Measurements from ENCODE around the gene RFX2. TPM values are rescaled to one million over a fixed set of nuclear protein-coding genes. Genes with fewer than 3 reads are reported as not detected.

Gene RFX2
- total and polyA plus RNA-seq, 10 of the 15 experiments (the other 5 are each of a cell fraction or from before 2014, with no cell fraction given), result 3.2 to 9.8 (median 4.7) TPM

- H3K9me3 ChIP-seq (replicated peaks; ENCODE audit: control insufficient read depth, insufficient read depth, low read length), result no peaks in the 10 kb centered on the region
- CTCF ChIA-PET, result no interaction called here
- POLR2A ChIA-PET, result no interaction called here
Measured at GRCh38 chr19:6079107-6079506, 31.2 kb downstream of the RFX2 start.

More at GRCh38 chr19:6079107-6079506, 31.2 kb downstream of the RFX2 start:
- no peaks in the 10 kb centered on the region for H3K36me3 ChIP-seq (ENCODE audit: control insufficient read depth in 2 of 2, insufficient read depth in 2 of 2, low read length in 1 of 2)
- no peak overlapping the region for H3K4me2 ChIP-seq (ENCODE audit: control insufficient read depth, insufficient read depth)
- H3K4me3 ChIP-seq, result no peak overlapping the region
- H3K27ac ChIP-seq (ENCODE audit: control insufficient read depth, insufficient read depth), result no peak overlapping the region
- no peak overlapping the region for H2AFZ ChIP-seq (ENCODE audit: control insufficient read depth, low read depth, low read length)
- no peaks in the 10 kb centered on the region for H4K20me1 ChIP-seq (ENCODE audit: control insufficient read depth, insufficient read depth)
- no peaks in the 10 kb centered on the region for H3K4me1 ChIP-seq (ENCODE audit: control insufficient read depth, insufficient read depth, low read length)
- RAD21 ChIA-PET (ENCODE audit: unreplicated experiment), result interaction anchor here (0.7 kb wide), 1 partner anchor 52 kb away, joined by 3 read pairs; no protein-coding TSS in a partner anchor
- intact Hi-C loops (cut with micrococcal nuclease; ENCODE audit: unreplicated experiment) (no loop called here), in situ Hi-C loops (cut with MboI) (no loop called here)
- no peak for TF ChIP-seq ELK1 (IDR thresholded peaks at IDR 0.05; ENCODE audit: low read depth, low read length)
- TF ChIP-seq, protein P1, sequence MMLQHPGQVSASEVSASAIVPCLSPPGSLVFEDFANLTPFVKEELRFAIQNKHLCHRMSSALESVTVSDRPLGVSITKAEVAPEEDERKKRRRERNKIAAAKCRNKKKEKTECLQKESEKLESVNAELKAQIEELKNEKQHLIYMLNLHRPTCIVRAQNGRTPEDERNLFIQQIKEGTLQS (IDR thresholded peaks at IDR 0.05; ENCODE audit: borderline replicate concordance, extremely low read depth, low read depth, low read length), result no peak
- TF ChIP-seq RELB (IDR thresholded peaks at IDR 0.05; ENCODE audit: low read depth), result no peak
- no peak for TF ChIP-seq GABPA (IDR thresholded peaks at IDR 0.05; ENCODE audit: low read depth)
- no peak for TF ChIP-seq HDGF (IDR thresholded peaks at IDR 0.05)
- TF ChIP-seq SREBF2 (IDR thresholded peaks at IDR 0.05; ENCODE audit: low read length), result no peak
- TF ChIP-seq USF1 (IDR thresholded peaks at IDR 0.05; ENCODE audit: borderline replicate concordance, extremely low read length, insufficient read depth, low read depth, low read length), result no peak
- no peak for TF ChIP-seq CEBPZ (IDR thresholded peaks at IDR 0.05; ENCODE audit: low read depth, low read length)
- no peak for TF ChIP-seq SMAD5 (IDR thresholded peaks at IDR 0.05; ENCODE audit: low read depth)
- no peak for TF ChIP-seq YBX1 (IDR thresholded peaks at IDR 0.05)
- TF ChIP-seq ETV6 (conservative IDR thresholded peaks at IDR 0.05 in 1 of 2, IDR thresholded peaks at IDR 0.05 in 1 of 2; ENCODE audit: borderline replicate concordance in 1 of 2, low read depth in 1 of 2), result no peak
- TF ChIP-seq SMC3 (IDR thresholded peaks at IDR 0.05; ENCODE audit: borderline replicate concordance, low read length), result no peak
- TF ChIP-seq E2F8 (IDR thresholded peaks at IDR 0.05; ENCODE audit: low read depth, partially characterized antibody), result no peak
- TF ChIP-seq NFYA (IDR thresholded peaks at IDR 0.05; ENCODE audit: borderline replicate concordance, low read depth, low read length), result no peak
- H3K9ac ChIP-seq (ENCODE audit: control insufficient read depth, insufficient read depth, low read length), result no peak overlapping the region
- SMC1A ChIA-PET (ENCODE audit: uncharacterized antibody, unreplicated experiment), result no interaction called here
- no peaks in the 10 kb centered on the region for H3K79me2 ChIP-seq (ENCODE audit: control insufficient read depth, insufficient read depth, low read length)
- BruUV-seq (replicated peaks), result no TSS peak
- no peak for DNase-seq (ENCODE audit: low read depth, low spot score)
- 64% methylated on average over 5 of the region's 5 CpGs for WGBS (ENCODE audit: insufficient coverage, insufficient replicate concordance, low lambda C conversion rate, missing lambda C conversion rate)
- no peak for ATAC-seq
- FAIRE-seq, result no peak
- no peaks in the 10 kb centered on the region for H3K27me3 ChIP-seq (replicated peaks in 1 of 2; ENCODE audit: control insufficient read depth in 2 of 2, insufficient read depth in 2 of 2, low read length in 1 of 2)
